Right hindlimb (tissue), 1 donor: ENCODE data around the gene LRG1.
"Not testable (repeated sequence)": the region's sequence is repeated elsewhere in the genome, so short reads cannot be mapped to it uniquely, and the experiment has no call there.

Source experiments
- DNase-seq: peaks from one replicate; pipeline ENCODE4 v3.0.0-alpha.2; 2018

LRG1 gene

GRCh38 chr19:4575267-4576015 is 35.6 kb upstream of the LRG1 start:
- peak; percentile 81 for DNase-seq

GRCh38 chr19:4573682-4574081 is 33.8 kb upstream of the LRG1 start:
- DNase-seq = no peak

DNA sequence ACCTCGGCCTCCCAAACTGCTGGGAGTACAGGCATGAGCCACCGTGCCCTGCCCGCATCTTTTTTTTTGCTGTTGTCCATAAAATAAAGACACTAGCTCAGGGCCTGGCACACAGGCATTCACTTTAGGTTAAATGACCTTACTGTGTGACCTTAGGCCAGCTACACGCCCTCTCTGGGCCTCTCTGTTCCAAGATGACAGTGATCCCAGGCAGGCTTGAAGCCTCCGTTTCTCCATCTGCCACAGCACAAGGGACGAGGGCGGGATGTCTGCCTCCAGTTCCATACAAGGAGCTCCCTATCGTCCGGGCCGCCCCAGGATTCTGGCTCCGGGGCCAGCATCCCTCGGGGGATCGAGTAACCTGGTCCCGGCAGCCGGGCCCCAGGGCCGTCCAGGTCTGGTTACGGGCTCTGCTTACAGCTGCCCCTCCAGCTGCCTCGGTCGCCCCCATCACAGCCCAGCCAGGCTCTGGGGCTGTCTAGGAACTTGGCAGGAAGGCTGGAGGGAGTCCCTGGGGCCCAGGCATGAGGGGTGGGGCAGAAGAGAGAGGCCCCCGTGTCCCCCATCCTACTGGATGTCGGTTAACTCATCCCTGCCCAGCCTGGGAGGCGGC is 31.6 kb upstream of the LRG1 start:
- DNase-seq = peak; percentile 86

DNA sequence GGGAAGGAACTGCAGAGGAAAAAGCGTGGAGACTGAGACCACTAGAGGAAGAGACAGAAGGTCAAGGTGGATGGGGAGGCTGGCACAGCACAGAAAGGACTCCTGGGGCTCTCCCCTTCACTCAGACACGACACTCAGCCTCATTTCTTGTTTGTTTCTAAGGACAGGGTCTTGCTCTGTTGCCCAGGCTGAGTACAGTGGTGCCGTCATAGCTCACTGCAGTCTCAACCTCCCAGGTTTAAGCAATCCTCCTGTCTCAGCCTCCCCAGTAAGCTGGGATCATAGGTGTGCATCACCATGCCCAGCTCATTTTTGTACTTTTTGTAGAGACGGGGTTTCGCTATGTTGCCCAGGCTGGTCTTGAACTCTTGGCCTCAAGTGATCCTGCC is 31.1 kb upstream of the LRG1 start:
- no peak for DNase-seq

DNA sequence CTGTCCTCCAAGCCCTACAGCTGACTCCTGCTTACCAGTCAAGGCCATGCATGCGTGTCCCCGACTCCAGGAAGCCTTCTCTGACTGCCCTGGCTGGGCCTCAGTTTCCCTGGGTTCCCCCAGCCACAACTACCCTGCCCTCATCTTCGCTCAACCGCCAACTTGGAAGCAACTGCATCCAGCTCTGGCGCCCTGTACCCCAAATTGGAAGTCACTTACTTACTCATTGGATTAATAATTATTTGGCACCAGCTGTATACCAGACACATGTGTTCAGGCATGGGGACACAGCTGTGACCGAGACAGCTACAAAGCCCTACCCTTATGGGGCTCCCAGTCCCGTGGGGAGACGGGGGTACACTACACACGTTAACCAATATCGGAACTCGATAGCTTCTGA is 30.6 kb upstream of the LRG1 start:
- DNase-seq = no peak

DNA sequence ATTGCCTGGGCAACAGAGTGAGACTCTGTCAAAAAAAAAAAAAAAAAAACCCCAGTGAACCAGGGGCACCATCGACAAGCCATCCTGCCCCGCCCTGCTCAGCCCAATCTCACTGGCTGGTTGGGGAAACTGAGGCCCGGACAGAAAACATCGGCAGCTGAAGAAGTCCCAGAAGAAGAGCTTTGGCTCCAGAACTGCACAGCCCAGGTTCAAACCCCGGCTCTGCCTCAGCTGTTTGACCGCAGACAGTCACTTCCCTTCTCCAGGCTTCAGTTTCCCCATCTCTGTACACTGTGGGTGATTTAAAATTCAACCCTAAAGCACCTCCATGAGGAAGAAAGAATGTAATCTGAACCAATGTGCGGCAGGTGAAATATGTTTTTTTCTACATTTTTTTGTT is 29.1 kb upstream of the LRG1 start:
- DNase-seq = no peak

GRCh38 chr19:4567584-4568071 is 27.8 kb upstream of the LRG1 start:
- DNase-seq = peak; percentile 67

GRCh38 chr19:4566402-4567051 is 26.7 kb upstream of the LRG1 start:
- peak; percentile 65 for DNase-seq

DNA sequence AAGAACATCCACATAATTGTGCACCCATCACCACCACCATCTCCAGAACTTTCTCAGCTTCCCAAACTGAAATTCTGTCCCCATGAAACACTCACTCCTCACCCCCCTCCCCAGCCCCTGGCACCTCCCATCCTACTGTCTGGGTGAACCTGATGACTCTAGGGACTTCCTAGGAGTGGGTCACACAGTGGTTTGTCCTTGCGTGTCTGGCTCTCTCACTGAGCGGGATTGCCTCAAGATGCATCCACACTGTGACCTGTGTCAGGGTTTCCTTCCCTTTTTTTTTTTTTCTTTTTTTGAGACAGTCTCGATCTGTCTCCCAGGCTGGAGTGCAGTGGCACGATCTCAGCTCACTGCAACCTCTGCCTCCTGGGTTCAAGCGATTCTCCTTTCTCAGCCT is 23.7 kb upstream of the LRG1 start:
- DNase-seq = not testable (repeated sequence)

DNA sequence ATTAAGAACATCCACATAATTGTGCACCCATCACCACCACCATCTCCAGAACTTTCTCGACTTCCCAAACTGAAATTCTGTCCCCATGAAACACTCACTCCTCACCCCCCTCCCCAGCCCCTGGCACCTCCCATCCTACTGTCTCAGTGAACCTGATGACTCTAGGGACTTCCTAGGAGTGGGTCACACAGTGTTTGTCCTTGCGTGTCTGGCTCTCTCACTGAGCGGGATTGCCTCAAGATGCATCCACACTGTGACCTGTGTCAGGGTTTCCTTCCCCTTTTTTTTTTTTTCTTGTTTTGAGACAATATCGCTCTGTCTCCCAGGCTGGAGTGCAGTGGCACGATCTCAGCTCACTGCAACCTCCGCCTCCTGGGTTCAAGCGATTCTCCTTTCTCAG is 22.2 kb upstream of the LRG1 start:
- not testable (repeated sequence) for DNase-seq

DNA sequence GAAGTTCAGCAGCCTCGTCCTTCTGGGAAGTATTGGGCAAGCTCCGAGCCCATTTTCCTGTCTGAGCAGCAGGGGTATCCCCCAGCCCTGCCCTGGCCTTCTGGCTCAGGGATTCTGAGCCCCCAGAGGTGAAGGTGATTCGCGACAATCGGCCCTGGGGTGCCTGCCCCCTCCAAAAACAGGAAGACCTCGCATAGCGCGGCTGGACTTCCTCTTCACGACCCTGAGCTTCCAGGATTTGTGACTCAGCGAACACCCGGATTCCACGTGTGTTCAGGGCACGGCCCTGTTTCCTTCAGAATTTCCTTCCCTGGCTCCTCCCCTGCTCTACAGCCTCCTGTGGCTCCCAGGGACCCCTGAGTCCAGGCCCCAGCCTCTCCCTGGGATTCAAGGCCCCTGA is 19.7 kb upstream of the LRG1 start, which contains the start of gene SEMA6B:
SEMA6B (minus strand) TSS at position 116 of the 400 bp plus-strand sequence. CDS start 1,227 bp downstream, outside the sequence.
- no peak for DNase-seq

DNA sequence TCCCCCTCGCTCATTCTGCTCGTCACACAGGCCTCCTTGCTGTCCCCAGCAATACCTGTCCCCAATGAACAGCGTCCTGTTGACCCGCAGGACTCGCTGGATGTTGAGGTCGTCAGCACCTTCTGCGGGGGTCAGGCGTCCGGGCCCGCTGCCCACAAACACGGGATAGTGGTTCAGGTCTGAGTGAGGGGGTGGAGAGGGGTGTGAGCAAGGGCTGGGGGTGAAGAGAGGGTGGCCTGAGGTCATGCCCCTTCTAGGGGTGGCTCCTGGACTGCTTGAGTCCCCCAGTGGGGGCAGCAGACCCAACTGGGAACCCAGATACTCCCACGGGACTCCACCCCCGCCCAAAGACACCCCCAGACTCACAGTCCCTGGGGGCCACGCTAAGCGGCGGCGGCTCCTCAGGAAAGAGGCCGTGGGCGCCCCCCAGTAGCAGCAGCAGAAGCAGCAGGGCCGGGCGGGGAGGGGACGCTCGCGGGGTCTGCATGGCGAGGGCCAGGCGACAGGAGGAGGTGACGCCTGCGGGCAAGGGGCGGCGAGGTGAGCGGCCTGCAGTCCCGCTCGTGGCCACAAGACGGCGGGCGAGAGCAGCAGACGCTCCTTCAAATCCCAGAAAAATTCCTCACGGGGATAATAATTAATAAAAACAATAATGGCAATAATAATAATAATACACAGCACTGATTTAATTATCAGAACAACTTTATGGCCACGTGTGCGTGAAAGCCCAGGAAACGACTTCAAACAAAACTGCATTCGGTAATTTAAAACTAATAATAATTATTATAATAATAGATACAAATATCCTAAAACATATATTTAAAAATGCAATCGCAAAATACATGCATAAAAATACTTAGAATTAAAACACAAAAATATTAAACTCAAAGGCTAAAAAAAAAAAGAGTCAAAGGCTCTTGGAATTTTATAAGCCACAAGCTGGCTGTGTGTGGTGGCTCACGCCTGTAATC is 18.4 kb upstream of the LRG1 start:
- no peak for DNase-seq

DNA sequence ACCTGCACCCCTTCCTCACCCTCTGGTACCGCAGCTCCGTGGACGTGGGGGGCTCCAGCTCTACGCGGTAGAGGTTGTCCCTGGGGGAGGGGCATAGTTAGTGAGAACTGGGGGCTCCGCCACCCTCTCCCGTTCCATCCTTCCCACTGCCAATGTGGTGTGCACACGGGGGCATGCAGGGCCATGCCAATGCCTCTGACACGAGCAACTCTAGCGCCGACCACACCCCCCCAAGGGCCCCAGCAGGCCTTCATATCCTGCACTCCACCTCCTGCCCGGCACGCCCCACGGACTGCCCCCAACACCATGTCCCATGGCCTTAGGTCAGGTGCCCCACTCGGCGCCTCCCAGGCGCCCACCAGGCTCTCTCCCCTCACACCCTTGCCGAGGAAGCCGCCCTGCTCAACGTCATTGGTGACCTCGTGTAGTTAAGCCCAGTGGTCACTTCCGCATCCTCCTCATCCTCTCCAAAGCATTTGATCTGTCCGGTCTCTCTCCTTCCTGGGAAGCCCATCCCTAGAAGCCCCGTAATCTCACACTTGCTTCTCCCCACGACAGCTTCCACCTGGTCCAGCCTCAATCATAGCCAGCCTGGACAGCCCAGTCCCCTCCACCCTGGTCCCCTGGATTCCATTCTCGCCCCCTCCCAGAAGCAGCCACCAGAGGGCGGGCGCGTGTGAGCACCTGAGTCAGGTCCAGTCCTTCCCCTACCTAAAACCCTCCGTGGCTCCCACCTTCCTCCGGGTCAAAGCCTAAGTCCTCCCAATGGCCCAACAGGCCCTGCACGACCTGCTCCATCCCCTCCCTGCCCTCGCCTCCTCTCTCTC is 17.5 kb upstream of the LRG1 start:
- DNase-seq = no peak

- DNase-seq = no peak
These were observed 16.8 kb upstream of the LRG1 start for GRCh38 chr19:4556597-4557127.

- no peak for DNase-seq
These were observed 16.1 kb upstream of the LRG1 start for GRCh38 chr19:4555657-4556561.

DNA sequence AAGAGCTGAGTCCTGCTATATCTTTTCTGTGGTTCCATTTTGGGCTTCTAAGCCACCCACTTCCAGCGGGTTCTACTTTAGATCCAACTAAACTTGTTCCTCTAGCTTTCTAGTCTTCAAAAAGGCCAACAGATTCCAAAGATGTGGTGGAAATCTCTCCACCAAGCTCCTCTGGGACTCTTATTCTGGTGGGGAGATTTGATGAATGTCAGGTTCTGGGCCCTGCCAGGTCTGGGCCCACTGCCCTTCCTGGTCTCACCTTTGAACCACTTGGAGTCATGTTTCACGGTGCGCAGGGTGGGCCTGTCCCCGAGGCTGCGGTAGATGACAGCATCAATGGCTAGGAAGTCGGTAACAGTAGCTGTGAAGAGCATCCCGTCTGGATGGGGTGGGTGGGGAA is 14.9 kb upstream of the LRG1 start:
- no peak for DNase-seq

- no peak for DNase-seq
These were observed 13.9 kb upstream of the LRG1 start for GRCh38 chr19:4553775-4554174.

DNA sequence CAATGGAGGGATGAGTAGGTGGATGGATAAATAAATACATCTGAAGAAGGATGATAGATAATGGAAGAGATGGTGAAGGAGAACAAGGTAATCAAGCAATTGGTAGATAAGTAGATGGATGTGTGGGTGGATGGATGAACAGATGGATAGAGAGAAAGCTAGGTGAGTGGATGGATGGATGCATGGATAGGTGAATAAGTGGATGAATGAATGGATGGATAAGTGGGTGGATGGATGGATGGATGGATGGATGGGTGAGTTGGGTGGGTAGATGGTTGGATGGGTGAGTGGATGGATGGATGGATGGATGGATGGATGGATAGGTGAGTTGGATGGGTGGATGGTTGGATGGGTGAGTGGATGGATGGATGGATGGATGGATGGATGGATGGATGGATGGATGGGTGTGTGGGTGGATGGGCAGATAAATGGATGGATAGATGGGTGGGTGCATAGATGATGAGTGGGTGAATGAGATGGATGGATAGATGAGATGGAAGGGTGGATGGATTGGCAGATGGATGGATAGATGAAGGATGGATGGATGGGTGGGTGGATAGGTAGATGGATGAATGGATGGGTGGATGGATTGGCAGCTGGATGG is 13.4 kb upstream of the LRG1 start:
- no peak for DNase-seq

GRCh38 chr19:4552525-4552819 is 12.6 kb upstream of the LRG1 start:
- no peak for DNase-seq

- DNase-seq = no peak
These were observed 10.7 kb upstream of the LRG1 start for GRCh38 chr19:4550479-4551050.
